ENCODE results near the gene NT5C3B. TPM values are rescaled to one million over a fixed set of nuclear protein-coding genes. Genes with fewer than 3 reads are reported as not detected.

NT5C3B gene
- polyA plus RNA-seq, 1 donor from 2014 or later = 272 TPM

DNA sequence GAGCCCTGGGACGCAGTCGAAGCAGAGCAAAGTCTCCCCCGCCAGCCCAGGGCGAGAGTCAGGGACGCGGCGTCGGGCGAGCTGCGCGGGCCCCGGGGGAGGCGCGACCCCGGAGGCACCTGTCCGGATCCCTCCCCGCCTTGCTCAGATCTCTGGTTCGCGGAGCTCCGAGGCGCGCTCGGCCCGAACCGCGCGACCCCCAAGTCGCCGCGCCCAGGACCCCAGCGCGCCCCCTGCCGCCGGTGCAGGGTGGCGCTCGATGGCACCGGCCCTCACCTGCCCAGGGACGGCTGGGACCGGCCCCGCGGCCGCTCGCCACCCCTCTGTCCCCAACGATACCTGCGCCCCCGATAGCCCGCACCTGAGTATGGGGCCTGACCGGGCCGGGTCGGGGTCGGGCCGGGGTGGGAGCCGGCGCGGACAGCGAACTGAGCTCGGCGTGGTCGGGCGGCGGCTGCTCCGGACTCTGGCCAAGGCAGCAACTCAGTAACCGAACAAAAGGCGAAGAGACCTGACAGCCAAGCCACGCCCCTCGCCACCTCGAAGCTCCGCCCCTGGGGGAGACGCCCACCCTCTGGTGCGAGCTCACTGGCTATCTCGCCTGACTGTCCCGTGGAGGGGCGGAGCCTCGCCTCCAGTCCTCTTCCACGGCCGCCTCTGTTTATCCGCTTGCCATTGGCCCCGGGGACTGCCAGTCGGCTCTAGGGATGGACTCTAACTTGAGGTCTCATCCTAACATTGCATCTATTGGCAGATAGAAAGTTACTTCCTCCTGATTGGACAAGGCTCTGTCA, 49.6 kb downstream of the NT5C3B start, which contains the start of gene JUP:
JUP (minus strand) TSS at position 485 of the 794 bp plus-strand sequence. CDS start 14,857 bp downstream, outside the sequence.
- Histone ChIP-seq H3K4me2 (ENCODE audit: low read length) (peak within 1 kb of the TSS; percentile 88), H3K9me3 (ENCODE audit: low read length) (no peaks in the 10 kb centered on the region), H3K27ac (ENCODE audit: low read length) (peak within 1 kb of the TSS; percentile 69), H3K9me2 (ENCODE audit: insufficient read depth, low read length) (no peaks in the 10 kb centered on the region), H3F3A (ENCODE audit: insufficient read depth, low read length, poor library complexity, severe bottlenecking) (no peaks in the 10 kb centered on the region), H3K27me3 (ENCODE audit: insufficient read depth, low read depth, low read length) (no peaks in the 10 kb centered on the region), H3K36me3 (ENCODE audit: insufficient read depth, low read length) (no peaks in the 10 kb centered on the region), H3K79me2 (replicated peaks; ENCODE audit: insufficient read depth, low read length) (peaks cover 47% of the 10 kb centered on the region), H2AFZ (ENCODE audit: low read depth, low read length) (no peak within 1 kb of the TSS), H4K20me1 (ENCODE audit: insufficient read depth) (peaks cover 5% of the 10 kb centered on the region), H3K9ac (ENCODE audit: low read length) (peak within 1 kb of the TSS; percentile 81), H3K4me3 (ENCODE audit: low read length) (peak within 1 kb of the TSS; percentile 76)
- peak; percentile 55 for TF ChIP-seq EP300 (conservative IDR thresholded peaks at IDR 0.05; ENCODE audit: poor library complexity, severe bottlenecking)
- TF ChIP-seq, protein P1, sequence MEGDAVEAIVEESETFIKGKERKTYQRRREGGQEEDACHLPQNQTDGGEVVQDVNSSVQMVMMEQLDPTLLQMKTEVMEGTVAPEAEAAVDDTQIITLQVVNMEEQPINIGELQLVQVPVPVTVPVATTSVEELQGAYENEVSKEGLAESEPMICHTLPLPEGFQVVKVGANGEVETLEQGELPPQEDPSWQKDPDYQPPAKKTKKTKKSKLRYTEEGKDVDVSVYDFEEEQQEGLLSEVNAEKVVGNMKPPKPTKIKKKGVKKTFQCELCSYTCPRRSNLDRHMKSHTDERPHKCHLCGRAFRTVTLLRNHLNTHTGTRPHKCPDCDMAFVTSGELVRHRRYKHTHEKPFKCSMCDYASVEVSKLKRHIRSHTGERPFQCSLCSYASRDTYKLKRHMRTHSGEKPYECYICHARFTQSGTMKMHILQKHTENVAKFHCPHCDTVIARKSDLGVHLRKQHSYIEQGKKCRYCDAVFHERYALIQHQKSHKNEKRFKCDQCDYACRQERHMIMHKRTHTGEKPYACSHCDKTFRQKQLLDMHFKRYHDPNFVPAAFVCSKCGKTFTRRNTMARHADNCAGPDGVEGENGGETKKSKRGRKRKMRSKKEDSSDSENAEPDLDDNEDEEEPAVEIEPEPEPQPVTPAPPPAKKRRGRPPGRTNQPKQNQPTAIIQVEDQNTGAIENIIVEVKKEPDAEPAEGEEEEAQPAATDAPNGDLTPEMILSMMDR (IDR thresholded peaks at IDR 0.05; ENCODE audit: poor library complexity, severe bottlenecking) = peak; percentile 88
- TF ChIP-seq MXI1 (conservative IDR thresholded peaks at IDR 0.05; ENCODE audit: poor library complexity, severe bottlenecking) = peak; percentile 71
- peak; percentile 88 for TF ChIP-seq TAF1 (IDR thresholded peaks at IDR 0.05; ENCODE audit: low read depth)
- no peak for TF ChIP-seq RAD21 (conservative IDR thresholded peaks at IDR 0.05)
- no peak for TF ChIP-seq EZH2 (IDR thresholded peaks at IDR 0.05; ENCODE audit: borderline replicate concordance, insufficient read depth, low read length, poor library complexity, severe bottlenecking)
- TF ChIP-seq POLR2AphosphoS5 (IDR thresholded peaks at IDR 0.05) = peak; percentile 96
- TF ChIP-seq, protein P2, sequence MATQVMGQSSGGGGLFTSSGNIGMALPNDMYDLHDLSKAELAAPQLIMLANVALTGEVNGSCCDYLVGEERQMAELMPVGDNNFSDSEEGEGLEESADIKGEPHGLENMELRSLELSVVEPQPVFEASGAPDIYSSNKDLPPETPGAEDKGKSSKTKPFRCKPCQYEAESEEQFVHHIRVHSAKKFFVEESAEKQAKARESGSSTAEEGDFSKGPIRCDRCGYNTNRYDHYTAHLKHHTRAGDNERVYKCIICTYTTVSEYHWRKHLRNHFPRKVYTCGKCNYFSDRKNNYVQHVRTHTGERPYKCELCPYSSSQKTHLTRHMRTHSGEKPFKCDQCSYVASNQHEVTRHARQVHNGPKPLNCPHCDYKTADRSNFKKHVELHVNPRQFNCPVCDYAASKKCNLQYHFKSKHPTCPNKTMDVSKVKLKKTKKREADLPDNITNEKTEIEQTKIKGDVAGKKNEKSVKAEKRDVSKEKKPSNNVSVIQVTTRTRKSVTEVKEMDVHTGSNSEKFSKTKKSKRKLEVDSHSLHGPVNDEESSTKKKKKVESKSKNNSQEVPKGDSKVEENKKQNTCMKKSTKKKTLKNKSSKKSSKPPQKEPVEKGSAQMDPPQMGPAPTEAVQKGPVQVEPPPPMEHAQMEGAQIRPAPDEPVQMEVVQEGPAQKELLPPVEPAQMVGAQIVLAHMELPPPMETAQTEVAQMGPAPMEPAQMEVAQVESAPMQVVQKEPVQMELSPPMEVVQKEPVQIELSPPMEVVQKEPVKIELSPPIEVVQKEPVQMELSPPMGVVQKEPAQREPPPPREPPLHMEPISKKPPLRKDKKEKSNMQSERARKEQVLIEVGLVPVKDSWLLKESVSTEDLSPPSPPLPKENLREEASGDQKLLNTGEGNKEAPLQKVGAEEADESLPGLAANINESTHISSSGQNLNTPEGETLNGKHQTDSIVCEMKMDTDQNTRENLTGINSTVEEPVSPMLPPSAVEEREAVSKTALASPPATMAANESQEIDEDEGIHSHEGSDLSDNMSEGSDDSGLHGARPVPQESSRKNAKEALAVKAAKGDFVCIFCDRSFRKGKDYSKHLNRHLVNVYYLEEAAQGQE (IDR thresholded peaks at IDR 0.05; ENCODE audit: borderline replicate concordance) = peak; percentile 83
- TF ChIP-seq SMC3 (conservative IDR thresholded peaks at IDR 0.05; ENCODE audit: poor library complexity) = no peak

DNA sequence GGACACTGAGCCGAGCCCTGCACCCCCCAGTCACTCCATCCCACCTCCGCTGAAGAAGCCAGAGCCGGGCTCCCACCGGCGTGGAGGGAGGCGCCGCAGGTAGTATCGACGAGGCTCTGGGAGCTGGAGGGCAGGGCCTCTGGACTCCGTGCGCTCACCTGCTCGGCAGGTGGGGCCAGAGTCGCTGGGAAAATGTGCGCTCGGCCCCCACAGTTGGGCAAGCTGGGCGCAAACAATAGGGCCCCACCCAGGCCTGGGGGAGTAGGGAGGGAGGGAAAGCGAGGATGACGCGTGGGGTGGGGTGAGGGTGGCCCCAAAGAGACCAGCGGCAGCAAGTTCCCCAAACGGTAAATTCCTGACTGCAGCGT, 50.2 kb downstream of the NT5C3B start:
- H3K4me2 ChIP-seq (ENCODE audit: low read length) = peak overlapping the region; percentile 88
- no peaks in the 10 kb centered on the region for H3K36me3 ChIP-seq (ENCODE audit: insufficient read depth, low read length)
- H3K79me2 ChIP-seq (replicated peaks; ENCODE audit: insufficient read depth, low read length) = peaks cover 47% of the 10 kb centered on the region
- no peaks in the 10 kb centered on the region for H3K9me3 ChIP-seq (ENCODE audit: low read length)
- H3K9ac ChIP-seq (ENCODE audit: low read length) = peak overlapping the region; percentile 81
- peaks cover 7% of the 10 kb centered on the region for H4K20me1 ChIP-seq (ENCODE audit: insufficient read depth)
- H3K4me3 ChIP-seq (ENCODE audit: low read length) = peak overlapping the region; percentile 76
- TF ChIP-seq EP300 (conservative IDR thresholded peaks at IDR 0.05; ENCODE audit: poor library complexity, severe bottlenecking) = no peak
- no peak for TF ChIP-seq RAD21 (conservative IDR thresholded peaks at IDR 0.05)
- no peak for TF ChIP-seq SMC3 (conservative IDR thresholded peaks at IDR 0.05; ENCODE audit: poor library complexity)
- TF ChIP-seq, protein P1 (IDR thresholded peaks at IDR 0.05; ENCODE audit: poor library complexity, severe bottlenecking) = no peak
- TF ChIP-seq, protein P2 (IDR thresholded peaks at IDR 0.05; ENCODE audit: borderline replicate concordance) = no peak
- TF ChIP-seq MXI1 (conservative IDR thresholded peaks at IDR 0.05; ENCODE audit: poor library complexity, severe bottlenecking) = no peak
- no peak for TF ChIP-seq TAF1 (IDR thresholded peaks at IDR 0.05; ENCODE audit: low read depth)
- TF ChIP-seq EZH2 (IDR thresholded peaks at IDR 0.05; ENCODE audit: borderline replicate concordance, insufficient read depth, low read length, poor library complexity, severe bottlenecking) = no peak
- no peak for TF ChIP-seq POLR2AphosphoS5 (IDR thresholded peaks at IDR 0.05)
- H2AFZ ChIP-seq (ENCODE audit: low read depth, low read length) = no peak overlapping the region
- no peaks in the 10 kb centered on the region for H3F3A ChIP-seq (ENCODE audit: insufficient read depth, low read length, poor library complexity, severe bottlenecking)
- no peaks in the 10 kb centered on the region for H3K9me2 ChIP-seq (ENCODE audit: insufficient read depth, low read length)
- H3K27ac ChIP-seq (ENCODE audit: low read length) = peak overlapping the region; percentile 69
- no peaks in the 10 kb centered on the region for H3K27me3 ChIP-seq (ENCODE audit: insufficient read depth, low read depth, low read length)

Data from neural cell (in vitro differentiated cells).